IMR-90 (cell line): ENCODE results near the gene LUC7L. TPM values are rescaled to one million over a fixed set of nuclear protein-coding genes. Genes with fewer than 3 reads are reported as not detected.

ENCODE experiments used
- ATAC-seq: fragments of 200-7000 bp; cut with Tn5 transposase; 2 replicates; pipeline ENCODE4 v1.9.1; 2020; ENCODE audit warnings: low read depth, mild to moderate bottlenecking, moderate library complexity
- BruUV-seq: library from RNA; stranded (reverse); fragments of 400-500 nt; replicated peaks from 2 replicates; lab custom pipeline; 2021; lab: Mats Ljungman, UMichigan
- CTCF ChIA-PET: fragments of 300-600 bp; formaldehyde crosslinking; extraction: SDS; loops from one replicate; lab custom pipeline; 2021; ENCODE audit warnings: antibody characterized with exemption; lab: Yijun Ruan, JAX
- POLR2A ChIA-PET: fragments of 300-600 bp; sonication (Branson Sonifier 250); formaldehyde crosslinking; loops from one replicate; lab custom pipeline; 2022; ENCODE audit warnings: antibody characterized with exemption; ENCODE audit not compliant: unreplicated experiment; lab: Charles Lee
- DNase-seq: peaks from one replicate; pipeline ENCODE4 v3.0.0; 2013
- H2AFZ ChIP-seq: replicated peaks from 2 replicates; pipeline ENCODE3; 2013; ENCODE audit warnings: low read length, mild to moderate bottlenecking; ENCODE audit not compliant: poor library complexity
- H2AK5ac ChIP-seq: 2 replicates; pipeline ENCODE4 v1.6.1; 2013; ENCODE audit warnings: low read depth, low read length, inconsistent platforms
- H2AK9ac ChIP-seq: replicated peaks from 2 replicates; pipeline ENCODE3; 2013; ENCODE audit warnings: mild to moderate bottlenecking, low read depth, low read length, moderate library complexity; ENCODE audit not compliant: poor library complexity
- H2BK120ac ChIP-seq: 2 replicates; pipeline ENCODE4 v1.6.1; 2013; ENCODE audit warnings: low read depth, low read length, inconsistent platforms
- H2BK15ac ChIP-seq: 3 replicates; pipeline ENCODE4 v1.6.1; 2013; ENCODE audit warnings: low read depth, low read length, inconsistent platforms
- H2BK20ac ChIP-seq: 2 replicates; pipeline ENCODE4 v1.6.1; 2013; ENCODE audit warnings: low read depth, mild to moderate bottlenecking, inconsistent platforms, low read length, moderate library complexity
- H2BK5ac ChIP-seq: 2 replicates; pipeline ENCODE4 v1.6.1; 2013; ENCODE audit warnings: mild to moderate bottlenecking, low read depth, low read length, inconsistent platforms; ENCODE audit not compliant: poor library complexity, severe bottlenecking
- H3K14ac ChIP-seq: replicated peaks from 2 replicates; pipeline ENCODE4 v1.6.1; 2013; ENCODE audit warnings: low read depth, low read length, inconsistent platforms
- H3K18ac ChIP-seq: 2 replicates; pipeline ENCODE4 v1.6.1; 2013; ENCODE audit warnings: low read depth, low read length, control low read depth
- H3K23ac ChIP-seq: 2 replicates; pipeline ENCODE4 v1.6.1; 2013; ENCODE audit warnings: low read depth, low read length, inconsistent platforms
- H3K27ac ChIP-seq: 2 replicates; pipeline ENCODE4 v1.5.1; 2013; ENCODE audit warnings: mild to moderate bottlenecking, control low read depth, low read length; ENCODE audit not compliant: insufficient read depth
- H3K27me3 ChIP-seq: 2 replicates; pipeline ENCODE4 v1.6.1; 2013; ENCODE audit warnings: low read length; ENCODE audit not compliant: control insufficient read depth, insufficient read depth
- H3K36me3 ChIP-seq: 2 replicates; pipeline ENCODE4 v1.6.1; 2013; ENCODE audit warnings: low read length, mixed read lengths; ENCODE audit not compliant: control insufficient read depth, insufficient read depth
- H3K4ac ChIP-seq: 2 replicates; pipeline ENCODE4 v1.6.1; 2013; ENCODE audit warnings: low read depth, low read length, inconsistent platforms
- H3K4me1 ChIP-seq: 2 replicates; pipeline ENCODE4 v1.6.1; 2013; ENCODE audit warnings: low read length, mixed read lengths; ENCODE audit not compliant: control insufficient read depth, insufficient read depth
- H3K4me2 ChIP-seq: 2 replicates; pipeline ENCODE4 v1.6.1; 2013; ENCODE audit warnings: low read depth, mild to moderate bottlenecking, control low read depth, low read length, moderate library complexity
- H3K4me3 ChIP-seq: 2 replicates; pipeline ENCODE4 v1.5.1; 2013; ENCODE audit warnings: low read depth, mild to moderate bottlenecking, control low read depth, low read length, moderate library complexity; ENCODE audit not compliant: insufficient read depth
- H3K56ac ChIP-seq: 2 replicates; pipeline ENCODE4 v1.6.1; 2013; ENCODE audit warnings: low read length, inconsistent platforms; ENCODE audit not compliant: insufficient read depth; ENCODE audit errors: extremely low read depth
- H3K79me1 ChIP-seq, 2 experiments: 2 replicates each; pipeline ENCODE4 v1.6.1; 2013; ENCODE audit warnings: low read length in 2 of 2, inconsistent platforms in 1 of 2, low read depth in 1 of 2
- H3K9ac ChIP-seq: 2 replicates; pipeline ENCODE4 v1.6.1; 2013; ENCODE audit warnings: low read depth, low read length, control low read depth
- H3K9me1 ChIP-seq: 2 replicates; pipeline ENCODE4 v1.6.1; 2013; ENCODE audit warnings: low read length, inconsistent platforms; ENCODE audit not compliant: insufficient read depth
- H3K9me3 ChIP-seq: 2 replicates; pipeline ENCODE4 v1.6.1; 2013; ENCODE audit warnings: low read length; ENCODE audit not compliant: control insufficient read depth, insufficient read depth
- H4K20me1 ChIP-seq: 2 replicates; pipeline ENCODE4 v1.6.1; 2013; ENCODE audit warnings: low read length, inconsistent platforms; ENCODE audit not compliant: insufficient read depth
- H4K5ac ChIP-seq: 2 replicates; pipeline ENCODE4 v1.6.1; 2013; ENCODE audit warnings: mild to moderate bottlenecking, low read depth, low read length, control low read depth
- H4K8ac ChIP-seq, 2 experiments: 2 replicates each; pipeline ENCODE4 v1.6.1; 2013; ENCODE audit warnings: low read depth in 2 of 2, low read length in 2 of 2, control low read depth in 1 of 2, inconsistent platforms in 1 of 2
- H4K91ac ChIP-seq: 2 replicates; pipeline ENCODE4 v1.6.1; 2013; ENCODE audit warnings: low read depth, low read length, inconsistent platforms; ENCODE audit not compliant: insufficient read depth
- BHLHE40 ChIP-seq: fragments of 150-350 bp; IDR thresholded peaks from 2 replicates; pipeline ENCODE4 v1.6.1; 2016; ENCODE audit warnings: mild to moderate bottlenecking, low read depth, low read length
- CEBPB ChIP-seq: IDR thresholded peaks from 2 replicates; pipeline ENCODE4 v1.6.1; 2012; ENCODE audit warnings: low read depth, low read length, improper control_type of control experiment
- CHD1 ChIP-seq: IDR thresholded peaks from 2 replicates; pipeline ENCODE4 v1.6.1; 2012; ENCODE audit warnings: low read depth, low read length, improper control_type of control experiment
- FOS ChIP-seq: fragments of 150-350 bp; IDR thresholded peaks from 2 replicates; pipeline ENCODE4 v1.6.1; 2016; ENCODE audit warnings: low read depth, low read length
- MAFK ChIP-seq: IDR thresholded peaks from 2 replicates; pipeline ENCODE4 v1.6.1; 2012; ENCODE audit warnings: low read depth, low read length, improper control_type of control experiment
- MAZ ChIP-seq: IDR thresholded peaks from 2 replicates; pipeline ENCODE4 v1.6.1; 2012; ENCODE audit warnings: low read depth, mild to moderate bottlenecking, low read length, improper control_type of control experiment, moderate library complexity, borderline replicate concordance
- MXI1 ChIP-seq: IDR thresholded peaks from 2 replicates; pipeline ENCODE4 v1.6.1; 2012; ENCODE audit warnings: low read depth, mild to moderate bottlenecking, low read length, moderate library complexity, borderline replicate concordance
- NFE2L2 ChIP-seq: fragments of 150-350 bp; IDR thresholded peaks from 2 replicates; pipeline ENCODE4 v1.6.1; 2016; ENCODE audit warnings: low read depth, mild to moderate bottlenecking, low read length
- POLR2A ChIP-seq: IDR thresholded peaks from 2 replicates; pipeline ENCODE4 v1.6.1; 2012; ENCODE audit warnings: mild to moderate bottlenecking, low read depth, low read length
- RAD21 ChIP-seq: IDR thresholded peaks from 2 replicates; pipeline ENCODE4 v1.6.1; 2012; ENCODE audit warnings: low read length, improper control_type of control experiment
- RCOR1 ChIP-seq: IDR thresholded peaks from 2 replicates; pipeline ENCODE4 v1.6.1; 2012; ENCODE audit warnings: mild to moderate bottlenecking, low read length, improper control_type of control experiment; ENCODE audit not compliant: insufficient replicate concordance
- RFX5 ChIP-seq: IDR thresholded peaks from 2 replicates; pipeline ENCODE4 v1.8.0; 2012; ENCODE audit warnings: low read depth, mild to moderate bottlenecking, low read length, moderate library complexity
- SMC3 ChIP-seq: fragments of 150-350 bp; IDR thresholded peaks from 2 replicates; pipeline ENCODE4 v1.6.1; 2016; ENCODE audit warnings: low read depth, mild to moderate bottlenecking, antibody characterized with exemption, low read length, moderate library complexity
- WGBS, 2 experiments: methylation state at CpG; one replicate each; pipeline versions ENCODE4 v1.1.5 to v1.1.7; 2013; ENCODE audit warnings: missing lambda C conversion rate in 2 of 2; ENCODE audit not compliant: insufficient read length in 1 of 2; ENCODE audit errors: extremely low coverage in 2 of 2; 5-methylcytosine and 5-hydroxymethylcytosine counted together
- dilution Hi-C: fragments of 300-500 bp; cut with HindIII; formaldehyde crosslinking; loops from one replicate; pipeline ENCODE4 v1.14.3; 2018; ENCODE audit warnings: low sequenced_read_pairs; ENCODE audit not compliant: unreplicated experiment
- in situ Hi-C: fragments of 300-500 bp; cut with MboI; formaldehyde crosslinking; loops from 3 replicates; pipeline ENCODE4 v1.14.3; 2019; ENCODE audit warnings: low sequenced_read_pairs, inconsistent platforms, mixed read lengths
- intact Hi-C: fragments of 100-400 bp; cut with micrococcal nuclease; formaldehyde crosslinking; loops from 2 replicates; pipeline ENCODE4 v1.10.0; 2022
- polyA plus RNA-seq, 3 experiments: library from polyadenylated mRNA; depleted of rRNA; stranded (reverse); fragments of >200 nt; gene quantifications; 2 replicates each; pipeline ENCODE4 v1.2.3, GENCODE V29; 2012; ENCODE audit warnings: low replicate concordance in 1 of 3
- total RNA-seq: library from RNA; depleted of rRNA; stranded (reverse); fragments of >200 nt; gene quantifications from 2 replicates; pipeline ENCODE4 v1.2.3, GENCODE V29; 2012
- TF ChIP-seq, protein P1 (sequence below): conservative IDR thresholded peaks from 2 replicates; pipeline ENCODE4 v1.5.1; 2012; ENCODE audit warnings: mild to moderate bottlenecking, low read depth, low read length, improper control_type of control experiment
- TF ChIP-seq, protein P2 (sequence below): fragments of 150-350 bp; IDR thresholded peaks from 2 replicates; pipeline ENCODE4 v1.6.1; 2017; ENCODE audit warnings: mild to moderate bottlenecking, antibody characterized with exemption, low read length, low read depth
- TF ChIP-seq, protein P3 (sequence below): fragments of 150-350 bp; IDR thresholded peaks from 2 replicates; pipeline ENCODE4 v1.6.1; 2016; ENCODE audit warnings: low read depth, mild to moderate bottlenecking, low read length, moderate library complexity, borderline replicate concordance

Gene LUC7L
- total and polyA plus RNA-seq, 2 of the 4 experiments (the other 2 are of a cell fraction) = 21.5 to 55.6 TPM

DNA sequence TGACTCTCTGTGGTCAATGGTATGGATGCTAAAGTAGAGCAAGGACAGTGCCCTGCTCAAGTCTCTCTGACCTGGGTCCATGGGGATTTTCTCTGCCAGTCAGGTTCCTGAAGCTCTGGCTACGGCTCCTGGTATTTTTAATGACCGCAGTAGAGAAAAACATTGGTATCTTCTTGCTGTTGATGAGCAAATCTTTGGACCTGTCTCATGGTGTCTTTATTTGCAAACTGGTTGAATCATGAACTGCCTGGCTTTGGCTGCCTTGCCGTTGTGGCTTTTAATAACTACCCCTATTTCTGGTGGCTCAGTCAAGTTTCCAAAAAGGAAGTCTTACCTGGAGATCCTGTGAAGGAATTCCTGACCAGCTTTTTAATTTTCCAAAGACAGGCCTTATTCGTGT, 14.1 kb upstream of the LUC7L start:
- Histone ChIP-seq H3K14ac (no peak overlapping the region), H4K8ac (no peak overlapping the region), H2AK9ac (no peak overlapping the region), H3K79me1 (peaks cover 26 to 39% of the 10 kb centered on the region in 2 experiments), H4K91ac (no peak overlapping the region), H3K27me3 (no peaks in the 10 kb centered on the region), H2BK120ac (no peak overlapping the region), H3K4me2 (no peak overlapping the region), H3K27ac (no peak overlapping the region), H4K5ac (no peak overlapping the region), H3K23ac (no peak overlapping the region), H2AFZ (no peak overlapping the region), H3K56ac (no peak overlapping the region), H3K9me1 (0 out of 2 replicates have a peak, but pooled peaks cover 8% of the 10 kb centered on the region), H2BK15ac (no peak overlapping the region), H4K20me1 (peaks cover 15% of the 10 kb centered on the region; the same call in 1 of the 2 replicates), H3K4me1 (peaks cover 4% of the 10 kb centered on the region), H3K4ac (no peak overlapping the region), H3K9me3 (no peaks in the 10 kb centered on the region), H2BK5ac (no peak overlapping the region), H3K9ac (no peak overlapping the region), H3K4me3 (no peak overlapping the region), H3K36me3 (no peaks in the 10 kb centered on the region), H2BK20ac (no peak overlapping the region), H2AK5ac (no peak overlapping the region), H3K18ac (no peak overlapping the region)
- no peak for DNase-seq
- TF ChIP-seq POLR2A (no peak), NFE2L2 (no peak), SMC3 (no peak), CHD1 (no peak), RAD21 (no peak), RCOR1 (no peak), CEBPB (no peak), BHLHE40 (no peak), FOS (no peak), MXI1 (no peak), MAFK (no peak), RFX5 (no peak), MAZ (no peak)
- TF ChIP-seq, protein P1, sequence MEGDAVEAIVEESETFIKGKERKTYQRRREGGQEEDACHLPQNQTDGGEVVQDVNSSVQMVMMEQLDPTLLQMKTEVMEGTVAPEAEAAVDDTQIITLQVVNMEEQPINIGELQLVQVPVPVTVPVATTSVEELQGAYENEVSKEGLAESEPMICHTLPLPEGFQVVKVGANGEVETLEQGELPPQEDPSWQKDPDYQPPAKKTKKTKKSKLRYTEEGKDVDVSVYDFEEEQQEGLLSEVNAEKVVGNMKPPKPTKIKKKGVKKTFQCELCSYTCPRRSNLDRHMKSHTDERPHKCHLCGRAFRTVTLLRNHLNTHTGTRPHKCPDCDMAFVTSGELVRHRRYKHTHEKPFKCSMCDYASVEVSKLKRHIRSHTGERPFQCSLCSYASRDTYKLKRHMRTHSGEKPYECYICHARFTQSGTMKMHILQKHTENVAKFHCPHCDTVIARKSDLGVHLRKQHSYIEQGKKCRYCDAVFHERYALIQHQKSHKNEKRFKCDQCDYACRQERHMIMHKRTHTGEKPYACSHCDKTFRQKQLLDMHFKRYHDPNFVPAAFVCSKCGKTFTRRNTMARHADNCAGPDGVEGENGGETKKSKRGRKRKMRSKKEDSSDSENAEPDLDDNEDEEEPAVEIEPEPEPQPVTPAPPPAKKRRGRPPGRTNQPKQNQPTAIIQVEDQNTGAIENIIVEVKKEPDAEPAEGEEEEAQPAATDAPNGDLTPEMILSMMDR = no peak
- TF ChIP-seq, protein P2, sequence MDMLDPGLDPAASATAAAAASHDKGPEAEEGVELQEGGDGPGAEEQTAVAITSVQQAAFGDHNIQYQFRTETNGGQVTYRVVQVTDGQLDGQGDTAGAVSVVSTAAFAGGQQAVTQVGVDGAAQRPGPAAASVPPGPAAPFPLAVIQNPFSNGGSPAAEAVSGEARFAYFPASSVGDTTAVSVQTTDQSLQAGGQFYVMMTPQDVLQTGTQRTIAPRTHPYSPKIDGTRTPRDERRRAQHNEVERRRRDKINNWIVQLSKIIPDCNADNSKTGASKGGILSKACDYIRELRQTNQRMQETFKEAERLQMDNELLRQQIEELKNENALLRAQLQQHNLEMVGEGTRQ = no peak
- TF ChIP-seq, protein P3, sequence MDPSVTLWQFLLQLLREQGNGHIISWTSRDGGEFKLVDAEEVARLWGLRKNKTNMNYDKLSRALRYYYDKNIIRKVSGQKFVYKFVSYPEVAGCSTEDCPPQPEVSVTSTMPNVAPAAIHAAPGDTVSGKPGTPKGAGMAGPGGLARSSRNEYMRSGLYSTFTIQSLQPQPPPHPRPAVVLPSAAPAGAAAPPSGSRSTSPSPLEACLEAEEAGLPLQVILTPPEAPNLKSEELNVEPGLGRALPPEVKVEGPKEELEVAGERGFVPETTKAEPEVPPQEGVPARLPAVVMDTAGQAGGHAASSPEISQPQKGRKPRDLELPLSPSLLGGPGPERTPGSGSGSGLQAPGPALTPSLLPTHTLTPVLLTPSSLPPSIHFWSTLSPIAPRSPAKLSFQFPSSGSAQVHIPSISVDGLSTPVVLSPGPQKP = no peak
- no peak for ATAC-seq
- no CpG with 5 or more reads among the region's 4 CpGs for WGBS, 2 experiments
- CTCF ChIA-PET = interaction anchor here (0.5 kb wide), 1 partner anchor 22 kb away, joined by 5 read pairs; no protein-coding TSS in a partner anchor
- POLR2A ChIA-PET = no interaction called here
- intact Hi-C loops (loop anchor here (5.0 kb wide), 1 partner anchor 89 kb away; no protein-coding TSS in a partner anchor), in situ Hi-C loops (no loop called here), dilution Hi-C loops (no loop called here)
- BruUV-seq = no TSS peak
